Measurements from ENCODE around the gene ZNF8. TPM values are rescaled to one million over a fixed set of nuclear protein-coding genes. Genes with fewer than 3 reads are reported as not detected.
A peak's percentile ranks its signal among the peaks of the same experiment; 100 is the strongest.
"Not testable (repeated sequence)": the region's sequence is repeated elsewhere in the genome, so short reads cannot be mapped to it uniquely, and the experiment has no call there.

ZNF8 gene
- 4.3 and 4.8 TPM in 2 replicates for total RNA-seq (2014; rRNA removed; shearing (Covaris generic))

DNA sequence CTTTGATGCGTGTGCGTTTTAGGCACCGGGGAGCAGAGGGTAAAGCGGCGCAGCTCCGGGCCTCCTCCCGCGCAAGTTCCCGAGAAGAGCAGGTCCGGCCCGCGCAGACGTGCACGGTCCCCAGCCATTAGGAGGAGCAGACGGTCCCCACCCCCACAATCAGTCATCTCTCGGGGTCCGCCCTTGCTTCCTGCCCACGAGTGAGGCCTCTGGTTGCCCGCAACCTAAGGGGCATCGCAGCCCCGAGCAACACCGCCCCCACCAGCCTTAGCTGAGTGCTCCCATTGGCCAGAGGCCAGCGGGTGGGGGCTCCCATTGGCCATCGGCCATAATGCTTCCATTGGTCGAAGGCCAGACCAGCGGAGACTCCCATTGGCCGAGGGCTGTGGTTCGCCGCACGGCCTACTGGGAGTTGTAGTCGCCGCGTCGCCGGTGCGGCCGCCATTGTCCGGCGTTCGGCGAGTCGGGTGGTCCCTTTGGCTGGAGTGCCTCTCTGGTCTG lies at the start of gene ZNF8:
ZNF8 (plus strand) TSS at position 415 of the 501 bp plus-strand sequence. CDS start 127 bp downstream, outside the sequence.
- peak; percentile 99 for DNase-seq (ENCODE audit: low read depth)

DNA sequence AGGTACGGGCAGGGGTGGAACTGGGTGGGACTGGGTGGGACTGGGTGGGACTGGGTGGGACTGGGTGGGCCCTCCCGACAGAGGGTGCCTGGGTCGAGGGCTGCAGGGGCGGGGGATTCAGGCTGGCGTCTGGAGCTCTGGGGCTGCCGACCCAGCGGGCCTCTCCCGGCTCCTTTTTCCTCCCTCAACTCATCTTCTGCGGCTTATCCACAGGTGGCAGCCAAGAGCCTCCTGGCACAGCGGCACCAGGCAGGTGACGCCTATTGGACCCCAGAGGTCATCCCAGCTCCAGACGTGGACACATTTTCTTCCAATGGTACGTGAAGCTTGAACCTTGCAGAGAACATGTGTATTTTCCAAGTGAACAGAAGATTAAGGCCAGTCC lies 49.5 kb upstream of the ZNF8 start:
- DNase-seq (ENCODE audit: low read depth) = peak; percentile 40

DNA sequence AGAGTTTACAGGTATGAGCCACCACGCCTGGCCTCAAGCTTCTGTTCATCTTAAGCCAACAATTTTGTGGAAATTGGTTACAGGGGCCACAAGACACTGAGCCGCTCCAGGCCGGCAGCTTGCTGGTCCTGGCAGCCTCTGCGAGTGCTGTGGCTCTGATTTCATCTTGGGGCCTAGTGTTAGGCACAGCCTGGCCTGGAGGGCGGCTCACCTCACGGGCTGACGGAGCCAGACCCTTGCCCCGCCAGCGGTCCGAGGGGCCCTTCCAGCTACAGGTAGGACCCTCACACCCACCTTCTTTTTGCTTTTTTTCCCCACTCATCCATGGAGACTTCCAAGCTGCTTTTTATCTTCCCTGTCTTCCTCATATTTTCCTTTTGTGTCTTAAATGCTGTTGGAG lies 41.4 kb upstream of the ZNF8 start:
- no peak for DNase-seq (ENCODE audit: low read depth)

DNA sequence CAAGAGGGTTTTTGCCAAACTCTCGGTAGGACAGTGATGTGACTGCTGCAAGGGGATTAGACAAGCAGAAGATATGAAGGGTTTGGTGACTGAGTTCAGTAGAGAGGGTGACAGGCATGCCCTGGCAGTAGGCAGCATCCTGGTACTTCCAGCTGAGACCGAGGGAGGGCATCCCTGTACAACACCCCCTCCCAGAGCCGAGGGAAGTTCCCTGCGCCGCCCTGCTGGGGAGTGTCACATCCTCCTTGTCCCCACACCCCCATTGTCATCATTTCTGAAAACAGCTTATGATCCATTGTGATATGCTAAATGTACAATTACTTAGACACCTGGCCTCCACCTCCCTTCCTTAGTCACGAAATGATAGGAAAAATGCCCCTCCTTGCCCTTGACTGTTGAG lies 35.4 kb upstream of the ZNF8 start:
- DNase-seq (ENCODE audit: low read depth) = no peak

DNA sequence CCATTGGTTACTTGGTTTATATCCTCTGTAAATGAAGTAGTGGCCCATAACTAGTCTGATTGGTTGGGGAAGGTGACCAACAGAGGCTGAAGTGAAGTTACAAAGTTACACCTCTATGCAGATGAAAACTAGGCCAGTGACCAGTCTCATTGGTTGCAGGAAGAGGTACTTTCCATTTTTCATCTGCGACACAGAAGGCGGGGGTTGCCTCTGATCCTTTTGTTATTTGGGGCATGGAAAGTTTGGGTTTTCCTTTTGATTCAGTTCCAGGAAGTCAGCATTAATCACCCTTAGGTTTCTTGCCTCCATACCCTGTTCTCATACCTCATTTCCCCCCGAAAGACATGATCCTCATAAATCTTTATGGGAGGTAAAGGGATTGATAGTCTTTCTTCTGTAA lies 29.9 kb upstream of the ZNF8 start:
- no peak for DNase-seq (ENCODE audit: low read depth)

DNA sequence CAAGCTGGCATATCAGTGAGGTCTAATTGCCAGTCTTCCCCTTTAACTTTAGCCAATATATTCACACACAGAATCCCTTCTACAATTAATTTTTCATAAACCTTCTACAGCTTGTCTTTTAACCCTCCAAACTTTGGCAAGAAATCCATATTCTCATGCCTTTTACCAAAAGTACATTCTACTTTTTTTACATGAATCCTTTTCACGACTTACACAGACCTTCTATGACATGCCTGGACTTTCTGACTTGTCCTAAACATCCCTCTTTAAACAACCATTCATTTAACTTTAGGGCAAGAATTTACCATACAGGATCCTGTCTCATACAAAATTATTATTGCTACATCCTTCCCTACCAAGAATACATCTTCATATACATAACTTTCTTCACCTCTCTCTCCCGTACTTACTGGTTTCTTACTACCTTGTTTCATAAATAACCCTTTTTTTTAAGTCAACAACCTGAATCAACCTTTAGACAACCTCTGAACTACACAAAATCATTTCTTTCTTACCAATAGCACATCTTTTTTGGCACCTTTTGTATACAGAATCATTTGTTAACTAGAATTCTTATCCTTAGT lies 26.6 kb upstream of the ZNF8 start:
- DNase-seq (ENCODE audit: low read depth) = peak; percentile 44

DNA sequence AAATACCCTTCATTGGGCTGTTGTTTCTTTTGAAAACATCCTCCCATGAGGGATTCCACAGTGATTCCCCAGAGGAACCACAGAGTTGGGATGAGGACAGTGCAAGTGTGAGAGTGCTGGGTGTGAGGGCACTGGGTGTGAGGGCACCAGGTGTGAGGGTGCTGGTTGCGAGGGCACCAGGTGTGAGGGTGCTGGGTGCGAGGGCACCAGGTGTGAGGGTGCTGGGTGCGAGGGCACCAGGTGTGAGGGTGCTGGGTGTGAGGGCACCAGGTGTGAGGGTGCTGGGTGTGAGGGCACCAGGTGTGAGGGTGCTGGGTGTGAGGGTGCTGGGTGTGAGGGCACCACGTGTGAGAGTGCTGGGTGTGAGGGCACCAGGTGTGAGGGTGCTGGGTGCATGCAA lies 20.5 kb upstream of the ZNF8 start:
- DNase-seq (ENCODE audit: low read depth) = not testable (repeated sequence)

DNA sequence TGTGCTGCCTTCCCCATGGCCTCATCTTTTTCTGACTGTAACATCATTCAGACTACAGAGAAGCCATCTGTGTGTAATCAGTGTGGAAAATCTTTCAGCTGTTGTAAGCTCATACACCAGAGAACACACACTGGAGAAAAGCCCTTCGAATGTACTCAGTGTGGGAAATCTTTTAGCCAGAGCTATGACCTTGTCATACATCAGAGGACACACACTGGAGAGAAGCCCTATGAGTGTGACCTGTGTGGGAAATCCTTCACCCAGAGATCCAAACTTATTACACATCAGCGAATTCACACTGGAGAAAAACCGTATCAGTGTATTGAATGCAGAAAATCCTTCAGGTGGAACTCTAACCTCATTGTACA lies 17.2 kb upstream of the ZNF8 start:
- DNase-seq (ENCODE audit: low read depth) = no peak

DNA sequence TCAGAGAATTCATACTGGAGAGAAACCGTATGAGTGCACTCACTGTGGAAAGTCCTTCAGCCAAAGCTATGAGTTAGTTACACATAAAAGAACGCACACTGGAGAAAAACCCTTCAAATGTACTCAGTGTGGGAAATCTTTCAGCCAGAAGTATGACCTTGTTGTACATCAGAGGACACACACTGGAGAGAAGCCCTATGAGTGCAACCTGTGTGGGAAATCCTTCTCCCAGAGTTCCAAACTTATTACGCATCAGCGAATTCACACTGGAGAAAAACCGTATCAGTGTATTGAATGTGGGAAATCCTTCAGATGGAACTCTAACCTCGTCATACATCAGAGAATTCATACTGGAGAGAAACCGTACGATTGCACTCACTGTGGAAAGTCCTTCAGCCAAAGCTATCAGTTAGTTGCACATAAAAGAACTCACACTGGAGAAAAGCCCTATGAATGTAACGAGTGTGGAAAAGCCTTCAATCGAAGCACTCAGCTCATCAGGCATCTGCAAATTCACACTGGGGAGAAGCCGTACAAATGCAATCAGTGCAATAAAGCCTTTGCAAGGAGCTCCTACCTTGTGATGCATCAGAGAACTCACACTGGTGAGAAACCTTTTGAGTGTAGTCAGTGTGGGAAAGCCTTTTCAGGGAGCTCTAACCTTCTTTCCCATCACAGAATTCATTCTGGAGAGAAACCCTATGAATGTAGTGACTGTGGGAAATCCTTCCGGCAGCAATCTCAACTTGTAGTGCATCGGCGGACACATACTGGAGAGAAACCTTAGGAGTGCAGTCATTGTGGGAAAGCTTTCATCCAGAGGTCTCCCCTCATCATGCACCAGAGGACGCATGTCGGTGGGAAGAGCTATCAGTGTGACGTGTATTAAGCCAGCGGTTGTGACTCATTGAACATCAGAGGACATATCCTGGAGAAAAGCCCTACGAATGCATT lies 16.5 kb upstream of the ZNF8 start:
- peak; percentile 32 for DNase-seq (ENCODE audit: low read depth)

DNA sequence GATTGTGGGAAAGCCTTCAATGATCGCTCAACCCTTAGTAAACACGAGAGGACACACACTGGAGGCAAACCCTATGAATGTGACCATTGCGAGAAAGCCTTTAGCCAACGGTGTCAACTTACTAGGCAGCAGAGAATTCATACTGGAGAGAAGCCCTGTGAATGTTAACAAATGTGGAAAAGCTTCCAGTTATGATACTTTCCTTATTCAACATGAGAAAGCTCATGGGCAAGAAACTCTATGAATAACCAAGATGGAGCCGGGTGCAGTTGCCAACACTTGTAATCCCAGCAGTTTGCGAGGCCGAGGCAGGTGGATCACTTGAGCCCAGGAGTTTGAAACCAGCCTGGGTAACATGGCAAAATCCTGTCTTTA lies 15.8 kb upstream of the ZNF8 start:
- DNase-seq (ENCODE audit: low read depth) = no peak

DNA sequence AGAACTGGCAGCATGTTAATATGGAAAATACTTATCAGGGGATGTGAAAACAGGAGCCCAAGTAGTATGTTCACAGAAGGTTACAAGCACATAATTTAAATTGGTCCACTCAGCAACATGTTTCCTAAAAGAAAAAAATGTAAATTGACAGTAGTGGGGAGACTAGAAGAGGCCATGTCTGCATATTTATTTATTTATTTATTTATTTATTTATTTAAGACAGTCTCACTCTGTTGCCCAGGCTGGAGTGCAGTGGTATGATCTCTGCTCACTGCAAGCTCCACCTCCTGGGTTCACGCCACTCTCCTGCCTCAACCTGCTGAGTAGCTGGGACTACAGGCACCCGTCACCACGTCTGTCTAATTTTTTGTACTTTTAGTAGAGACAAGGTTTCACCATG lies 13.7 kb upstream of the ZNF8 start:
- no peak for DNase-seq (ENCODE audit: low read depth)

DNA sequence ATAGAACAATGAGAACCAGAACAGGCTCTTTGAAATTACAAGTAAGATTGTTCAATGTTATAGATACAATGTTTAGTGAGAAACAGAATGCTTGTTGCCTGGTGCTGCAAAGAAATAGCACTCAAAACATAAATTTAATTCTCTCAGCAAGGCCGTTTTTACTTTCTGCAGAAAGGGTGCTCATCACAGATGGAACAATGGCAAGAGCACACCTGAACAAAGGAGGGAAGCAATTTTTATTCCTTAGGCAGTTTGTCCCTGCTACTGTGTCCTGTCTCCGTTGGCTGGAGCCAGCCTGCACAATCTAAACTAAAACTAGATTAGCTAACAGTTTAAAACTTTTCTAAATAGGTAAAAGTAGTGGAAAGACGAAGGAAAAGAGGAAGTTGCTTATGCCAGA lies 10.4 kb upstream of the ZNF8 start:
- DNase-seq (ENCODE audit: low read depth) = no peak

DNA sequence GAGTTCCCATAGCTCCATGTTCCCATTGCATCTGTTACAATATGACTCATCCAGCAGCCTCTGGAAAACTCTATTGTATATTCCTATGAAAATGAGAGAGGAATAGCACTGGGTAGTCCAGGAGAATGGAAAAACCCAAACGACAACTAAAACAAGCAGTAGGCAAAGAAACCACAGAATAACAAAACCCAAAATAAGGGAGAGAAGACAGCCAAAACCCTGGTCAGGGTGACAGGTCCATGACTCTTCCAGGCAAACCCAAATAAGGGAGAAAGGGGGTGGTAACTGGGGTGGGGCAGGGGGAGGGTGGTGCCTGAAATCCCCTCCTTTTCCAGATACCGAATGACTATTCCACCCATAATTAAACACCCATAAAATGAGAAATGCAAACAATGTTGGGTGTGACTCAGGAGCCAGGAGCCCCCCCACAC lies 4.0 kb upstream of the ZNF8 start:
- peak; percentile 78 for DNase-seq (ENCODE audit: low read depth)

DNA sequence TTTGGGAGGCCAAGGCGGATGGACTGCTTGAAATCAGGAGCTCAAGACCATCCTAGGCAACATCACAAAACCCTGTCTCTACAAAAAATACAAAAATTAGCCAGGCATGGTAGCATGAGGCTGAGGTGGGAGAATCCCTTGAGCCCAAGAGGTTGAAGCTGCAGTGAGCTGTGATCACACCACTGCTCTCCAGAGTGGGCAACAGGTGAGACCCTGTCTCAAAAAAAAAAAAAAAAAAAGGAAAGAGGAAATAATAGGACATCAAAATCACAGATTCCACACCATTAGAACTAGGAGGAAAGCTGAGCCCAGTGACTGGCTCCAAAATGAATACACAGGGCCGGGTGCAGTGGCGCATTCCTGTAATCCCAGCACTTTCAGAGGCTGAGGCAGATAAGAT lies 3.2 kb upstream of the ZNF8 start:
- DNase-seq (ENCODE audit: low read depth) = no peak

DNA sequence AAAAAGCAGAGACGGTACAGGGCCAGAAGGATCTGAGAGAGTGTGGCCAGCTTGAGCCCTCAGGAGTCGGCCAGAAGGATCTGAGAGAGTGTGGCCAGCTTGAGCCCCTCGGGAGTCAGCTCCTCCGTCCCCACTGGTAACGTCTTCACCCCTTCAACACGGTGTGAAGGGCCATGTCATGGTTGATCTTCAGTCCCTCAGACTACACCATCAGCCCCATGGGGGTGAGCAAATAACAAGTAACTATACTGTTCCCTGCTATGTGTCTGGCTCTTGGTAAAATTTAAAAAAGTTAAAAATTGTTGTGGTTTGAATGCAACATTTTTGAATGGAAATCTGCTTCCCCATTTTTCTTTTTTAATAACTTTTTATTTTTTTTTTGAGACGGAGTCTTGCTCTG lies 1.6 kb upstream of the ZNF8 start:
- DNase-seq (ENCODE audit: low read depth) = no peak

DNA sequence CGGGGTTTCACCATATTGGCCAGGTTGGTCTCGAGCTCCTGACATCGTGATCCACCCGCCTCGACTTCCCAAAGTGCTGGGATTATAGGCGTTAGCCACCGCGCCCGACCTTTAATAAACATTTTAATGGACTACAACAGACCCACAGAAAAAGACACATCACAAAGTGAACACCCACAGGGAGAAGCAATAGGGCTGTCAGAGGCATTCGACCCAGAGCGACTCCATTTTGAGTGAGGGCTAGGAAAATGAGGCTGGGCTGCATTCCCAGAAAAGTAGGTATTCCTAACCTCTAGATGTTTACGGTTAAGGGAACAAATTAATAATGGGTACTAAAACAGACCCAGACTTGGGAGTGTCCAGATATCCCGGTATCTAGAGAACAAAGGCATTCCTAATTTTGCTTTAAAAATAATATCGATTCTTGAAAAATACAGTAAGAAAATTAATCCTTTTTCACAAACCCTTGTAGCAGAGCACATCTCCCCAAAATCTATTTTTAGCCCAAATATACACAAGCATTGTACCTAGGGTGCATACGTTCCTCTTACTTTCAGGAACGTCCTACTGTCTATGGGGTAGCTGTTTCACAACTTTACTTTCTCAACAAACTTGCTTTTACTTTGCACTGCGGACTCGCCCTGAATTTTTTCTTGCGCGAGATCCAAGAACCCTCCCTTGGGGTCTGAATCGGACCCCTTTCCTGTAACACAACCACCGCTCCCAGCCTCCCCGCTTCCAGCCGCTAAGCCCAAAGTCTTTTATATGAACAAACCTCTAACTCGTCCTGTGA lies 811 bp upstream of the ZNF8 start:
- no peak for DNase-seq (ENCODE audit: low read depth)

DNA sequence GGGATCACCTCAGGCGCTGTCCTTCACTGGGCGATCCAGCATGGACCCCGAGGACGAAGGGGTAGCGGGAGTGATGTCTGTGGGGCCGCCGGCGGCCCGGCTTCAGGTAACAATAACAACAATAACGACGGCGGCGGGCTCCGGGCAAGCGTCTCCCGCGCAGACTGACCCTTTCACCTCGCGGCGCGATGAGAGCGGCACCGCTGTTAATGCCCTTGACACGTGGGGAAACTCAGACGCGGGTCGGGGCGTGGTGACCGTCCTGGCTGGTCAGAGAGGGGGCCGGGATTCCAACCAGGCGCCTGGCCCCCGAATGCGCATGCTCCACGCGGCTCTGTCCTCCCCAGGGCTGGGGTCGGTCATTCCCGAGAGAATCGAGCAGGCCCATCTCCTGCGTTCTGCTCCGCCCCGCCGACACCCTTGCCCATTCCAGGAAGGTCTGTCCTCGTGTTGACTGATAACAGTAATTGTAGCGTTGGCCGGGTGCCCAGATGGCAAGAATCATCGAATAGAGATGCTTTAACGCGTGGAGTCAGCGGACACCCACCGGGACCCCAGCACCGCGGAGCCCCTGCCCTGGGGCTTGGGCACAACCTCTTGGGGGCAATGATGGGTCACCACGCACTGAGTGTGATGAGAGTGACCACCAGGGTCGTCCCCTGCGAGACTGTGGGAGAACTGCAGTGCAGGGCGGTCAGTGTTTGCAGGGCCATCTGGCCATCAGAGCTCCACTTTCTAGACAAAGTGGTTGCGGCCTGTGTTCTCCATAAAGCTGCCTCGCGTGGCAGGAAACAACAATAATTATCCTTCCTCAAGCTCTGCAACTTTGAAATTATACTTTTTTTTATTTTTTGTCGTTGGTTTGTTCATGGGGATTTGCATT lies 528 bp downstream of the ZNF8 start:
- DNase-seq (ENCODE audit: low read depth) = peak; percentile 68

DNA sequence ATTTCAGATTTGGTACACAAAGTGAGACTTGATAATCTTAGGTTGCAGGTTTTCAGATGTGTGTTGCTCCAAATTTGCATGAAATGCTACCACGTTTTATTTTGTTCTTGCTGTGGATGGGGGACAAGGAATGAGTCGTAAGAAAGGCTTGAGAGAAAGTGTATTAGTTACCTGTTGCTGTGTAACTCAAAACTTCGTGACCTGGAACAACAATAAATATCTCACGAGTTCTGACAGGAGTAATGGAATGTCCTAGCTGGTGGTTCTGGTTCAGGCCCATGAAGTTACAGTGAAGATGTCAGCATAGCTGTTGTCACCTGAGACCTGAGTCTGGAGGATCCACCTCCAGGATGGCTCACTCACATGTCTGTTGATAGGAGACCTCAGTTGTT lies 1.2 kb downstream of the ZNF8 start:
- no peak for DNase-seq (ENCODE audit: low read depth)

DNA sequence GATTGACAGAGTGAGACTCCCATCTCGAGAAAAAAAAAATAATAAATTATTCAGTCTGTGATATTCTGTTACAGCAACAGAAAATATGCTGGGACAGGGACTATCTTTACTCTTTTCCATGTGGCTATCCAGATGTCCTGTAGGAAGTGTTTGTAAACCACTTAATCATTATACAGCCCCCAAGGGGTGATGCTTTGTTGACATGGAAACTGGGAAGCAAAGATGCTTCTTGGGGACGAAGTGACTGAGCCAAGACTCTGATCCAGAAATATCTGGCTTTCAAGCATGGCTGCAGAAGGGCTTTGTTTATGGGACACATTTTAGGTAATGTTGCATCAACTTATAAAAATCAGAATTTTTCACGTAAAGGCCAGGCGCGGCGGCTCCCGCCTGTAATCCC lies 5.4 kb downstream of the ZNF8 start:
- no peak for DNase-seq (ENCODE audit: low read depth)

DNA sequence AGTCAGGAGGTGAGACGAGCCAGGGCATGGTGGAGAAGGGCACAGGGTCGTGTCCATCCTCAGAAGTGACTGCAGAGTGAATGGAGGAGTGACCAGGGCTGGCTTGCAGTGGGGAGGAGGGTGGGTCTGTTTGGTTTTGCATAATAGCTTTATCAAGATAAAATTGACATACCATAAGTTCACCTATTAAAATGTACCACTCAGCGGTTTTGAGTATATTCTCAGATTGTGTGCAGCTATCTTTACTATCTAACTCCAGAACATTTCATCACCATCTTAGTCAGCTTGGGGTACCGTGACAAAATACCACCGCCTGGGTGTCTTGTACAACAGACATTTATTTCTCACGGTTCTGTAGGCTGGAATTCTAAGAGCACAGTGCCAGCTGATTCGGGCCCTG lies 13.2 kb downstream of the ZNF8 start:
- DNase-seq (ENCODE audit: low read depth) = no peak

DNA sequence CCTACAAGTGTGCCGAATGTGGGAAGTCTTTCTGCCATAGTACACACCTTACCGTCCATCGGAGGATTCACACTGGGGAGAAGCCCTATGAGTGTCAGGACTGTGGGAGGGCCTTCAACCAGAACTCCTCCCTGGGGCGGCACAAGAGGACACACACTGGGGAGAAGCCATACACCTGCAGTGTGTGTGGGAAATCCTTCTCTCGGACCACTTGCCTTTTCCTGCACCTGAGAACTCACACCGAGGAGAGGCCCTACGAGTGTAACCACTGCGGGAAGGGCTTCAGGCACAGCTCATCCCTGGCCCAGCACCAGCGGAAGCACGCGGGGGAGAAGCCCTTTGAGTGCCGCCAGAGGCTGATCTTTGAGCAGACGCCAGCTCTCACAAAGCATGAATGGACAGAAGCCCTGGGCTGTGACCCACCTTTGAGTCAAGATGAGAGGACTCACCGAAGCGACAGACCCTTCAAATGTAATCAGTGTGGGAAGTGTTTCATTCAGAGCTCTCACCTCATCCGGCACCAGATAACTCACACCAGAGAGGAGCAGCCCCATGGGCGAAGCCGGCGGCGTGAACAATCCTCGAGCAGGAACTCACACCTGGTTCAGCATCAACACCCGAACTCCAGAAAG lies 16.1 kb downstream of the ZNF8 start:
- no peak for DNase-seq (ENCODE audit: low read depth)

All from RPMI7951 (cell line).